A673 (cell line): ENCODE results near the gene CDC6. TPM values are rescaled to one million over a fixed set of nuclear protein-coding genes. Genes with fewer than 3 reads are reported as not detected.

Experiments used
- BruUV-seq: library from RNA; stranded (reverse); fragments of 400-500 nt; replicated peaks from 2 replicates; lab custom pipeline; 2021; lab: Mats Ljungman, UMichigan
- CTCF ChIA-PET: fragments of 300-600 bp; sonication (Branson Sonifier 250); formaldehyde crosslinking; loops from one replicate; lab custom pipeline; 2022; ENCODE audit warnings: antibody characterized with exemption; lab: Charles Lee
- POLR2A ChIA-PET: fragments of 300-600 bp; sonication (Branson Sonifier 250); formaldehyde crosslinking; loops from one replicate; lab custom pipeline; 2022; ENCODE audit warnings: antibody characterized with exemption; ENCODE audit not compliant: low non-redundant PET; lab: Charles Lee
- DNase-seq: peaks from one replicate; pipeline ENCODE4 v3.0.0-alpha.2; 2015; ENCODE audit warnings: low spot score
- H3K27ac ChIP-seq: fragments of 200-600 bp; sonication (generic); 2 replicates; pipeline ENCODE4 v1.5.1; 2016; ENCODE audit warnings: mixed run types, low read depth, mild to moderate bottlenecking, mixed read lengths, antibody characterized with exemption, low read length; ENCODE audit not compliant: poor library complexity, severe bottlenecking
- H3K27me3 ChIP-seq: fragments of 200-600 bp; sonication (generic); replicated peaks from 2 replicates; pipeline ENCODE4 v1.6.1; 2017; ENCODE audit warnings: mixed run types, low read depth, mild to moderate bottlenecking, mixed read lengths, antibody characterized with exemption, low read length; ENCODE audit not compliant: insufficient read depth, poor library complexity
- H3K36me3 ChIP-seq: fragments of 200-600 bp; sonication (generic); 2 replicates; pipeline ENCODE4 v1.6.1; 2016; ENCODE audit warnings: mixed run types, mild to moderate bottlenecking, mixed read lengths, antibody characterized with exemption, low read length; ENCODE audit not compliant: insufficient read depth, poor library complexity, severe bottlenecking
- H3K4me1 ChIP-seq: fragments of 200-600 bp; sonication (generic); 2 replicates; pipeline ENCODE4 v1.6.1; 2017; ENCODE audit warnings: mixed run types, mild to moderate bottlenecking, mixed read lengths, antibody characterized with exemption, low read length; ENCODE audit not compliant: insufficient read depth, poor library complexity, severe bottlenecking
- H3K4me3 ChIP-seq: fragments of 200-600 bp; sonication (generic); 2 replicates; pipeline ENCODE4 v1.5.1; 2016; ENCODE audit warnings: low read depth, mixed run types, mild to moderate bottlenecking, mixed read lengths, low read length; ENCODE audit not compliant: poor library complexity, severe bottlenecking
- H3K9me3 ChIP-seq: fragments of 200-600 bp; sonication (generic); 2 replicates; pipeline ENCODE4 v1.6.1; 2016; ENCODE audit warnings: mixed run types, low read depth, mild to moderate bottlenecking, mixed read lengths, antibody characterized with exemption, low read length; ENCODE audit not compliant: poor library complexity, severe bottlenecking
- EZH2 ChIP-seq: fragments of 200-600 bp; sonication (generic); IDR thresholded peaks from 2 replicates; pipeline ENCODE4 v1.6.1; 2017; ENCODE audit warnings: borderline replicate concordance, low read depth, mild to moderate bottlenecking, mixed read lengths, antibody characterized with exemption, low read length; ENCODE audit not compliant: poor library complexity, severe bottlenecking
- intact Hi-C: fragments of 100-400 bp; cut with micrococcal nuclease; formaldehyde crosslinking; loops from one replicate; pipeline ENCODE4 v1.10.0; 2022; ENCODE audit not compliant: unreplicated experiment
- total RNA-seq: library from RNA; stranded (reverse); gene quantifications from 2 replicates; pipeline ENCODE4 v1.2.3, GENCODE V29; 2021

CDC6 gene
- total RNA-seq, 1 experiment from 2014 or later: 85.7 TPM

- BruUV-seq: no TSS peak
- no peaks in the 10 kb centered on the region for H3K9me3 ChIP-seq
- H3K27me3 ChIP-seq: no peaks in the 10 kb centered on the region
- intact Hi-C loops: loop anchor here (5.0 to 10.0 kb wide), 2 partner anchors 151 to 212 kb away; partner anchors contain the start of gene CCR7
- CTCF ChIA-PET: interaction anchor here (2.6 kb wide), 1 partner anchor 50 kb away, joined by 16 read pairs; no protein-coding TSS in a partner anchor
- no peak for DNase-seq
- POLR2A ChIA-PET: no interaction called here
- peaks cover 36% of the 10 kb centered on the region for H3K4me1 ChIP-seq
- H3K27ac ChIP-seq: no peak overlapping the region
- TF ChIP-seq EZH2: no peak
- H3K4me3 ChIP-seq: no peak overlapping the region
- peaks cover 13% of the 10 kb centered on the region for H3K36me3 ChIP-seq
Measured at GRCh38 chr17:40352779-40353394, 65.2 kb downstream of the CDC6 start.

Other genes starting within 250 kb of the CDC6 start
- 48.7 and 50.7 TPM in 2 replicates for gene MED24, start 233.5 kb upstream of the CDC6 start, total RNA-seq
- gene THRA, start 224.9 kb upstream of the CDC6 start, total RNA-seq: 14.5 and 18.7 TPM in 2 replicates
- 1.9 and 2.6 TPM in 2 replicates for gene NR1D1, start 187.3 kb upstream of the CDC6 start, total RNA-seq
- 56.9 and 59.9 TPM in 2 replicates for gene MSL1, start 165.9 kb upstream of the CDC6 start, total RNA-seq
- gene CASC3, start 147.3 kb upstream of the CDC6 start, total RNA-seq: 65.1 and 66.5 TPM in 2 replicates
- 11.4 and 11.9 TPM in 2 replicates for gene RAPGEFL1, start 110.4 kb upstream of the CDC6 start, total RNA-seq
- 16.3 and 17.2 TPM in 2 replicates for gene WIPF2, start 68.6 kb upstream of the CDC6 start, total RNA-seq
- 25.4 and 30.3 TPM in 2 replicates for gene RARA, start 21.3 kb downstream of the CDC6 start, total RNA-seq
- gene GJD3, start 76.9 kb downstream of the CDC6 start, total RNA-seq: not detected in 2 replicates
- gene TOP2A, start 130.0 kb downstream of the CDC6 start, total RNA-seq: 188 and 216 TPM in 2 replicates
- 4.8 and 6.5 TPM in 2 replicates for gene IGFBP4, start 155.6 kb downstream of the CDC6 start, total RNA-seq
- not detected in 2 replicates for gene TNS4, start 213.7 kb downstream of the CDC6 start, total RNA-seq